Uterus (tissue), 2 donors: Measurements from ENCODE around the gene RNF151.

Experiments used
- POLR2A ChIP-seq, 2 donors: fragments of 450-650 bp; IDR thresholded peaks; one replicate each; pipeline ENCODE4 v1.6.1; 2016; ENCODE audit warnings: antibody characterized with exemption in 2 of 2, mild to moderate bottlenecking in 1 of 2, moderate library complexity in 1 of 2
- TF ChIP-seq, protein P1 (sequence below), 4 experiments: fragments of 200-600 bp in 2 of 4; fragments of 450-650 bp in 2 of 4; sonication (generic) in 2 of 4; IDR thresholded peaks; one replicate each; pipeline ENCODE4 v1.5.1; 2016 to 2019; ENCODE audit warnings: antibody characterized with exemption in 4 of 4, mild to moderate bottlenecking in 2 of 4, moderate library complexity in 1 of 4

DNA sequence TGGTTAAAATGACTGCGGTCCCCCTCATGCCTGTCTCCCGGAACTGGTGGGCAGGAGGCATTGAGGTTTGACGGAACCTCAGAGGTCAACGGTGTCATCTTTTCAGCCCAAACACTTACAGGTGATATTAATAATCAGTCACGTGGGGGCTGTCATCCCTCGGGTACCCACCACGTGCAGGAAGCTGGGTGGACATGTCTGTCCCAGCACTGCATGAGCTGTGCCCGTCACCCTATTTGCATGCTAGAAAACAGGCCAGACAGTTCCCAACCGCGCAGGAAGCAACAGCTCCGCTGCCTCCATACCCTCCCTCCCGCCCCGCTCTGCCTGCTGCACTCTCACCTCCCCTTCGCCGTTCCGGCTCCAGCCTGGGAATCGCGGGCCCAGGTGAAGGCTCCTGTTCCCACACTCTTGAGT lies 24.5 kb downstream of the RNF151 start:
- TF ChIP-seq, protein P1, sequence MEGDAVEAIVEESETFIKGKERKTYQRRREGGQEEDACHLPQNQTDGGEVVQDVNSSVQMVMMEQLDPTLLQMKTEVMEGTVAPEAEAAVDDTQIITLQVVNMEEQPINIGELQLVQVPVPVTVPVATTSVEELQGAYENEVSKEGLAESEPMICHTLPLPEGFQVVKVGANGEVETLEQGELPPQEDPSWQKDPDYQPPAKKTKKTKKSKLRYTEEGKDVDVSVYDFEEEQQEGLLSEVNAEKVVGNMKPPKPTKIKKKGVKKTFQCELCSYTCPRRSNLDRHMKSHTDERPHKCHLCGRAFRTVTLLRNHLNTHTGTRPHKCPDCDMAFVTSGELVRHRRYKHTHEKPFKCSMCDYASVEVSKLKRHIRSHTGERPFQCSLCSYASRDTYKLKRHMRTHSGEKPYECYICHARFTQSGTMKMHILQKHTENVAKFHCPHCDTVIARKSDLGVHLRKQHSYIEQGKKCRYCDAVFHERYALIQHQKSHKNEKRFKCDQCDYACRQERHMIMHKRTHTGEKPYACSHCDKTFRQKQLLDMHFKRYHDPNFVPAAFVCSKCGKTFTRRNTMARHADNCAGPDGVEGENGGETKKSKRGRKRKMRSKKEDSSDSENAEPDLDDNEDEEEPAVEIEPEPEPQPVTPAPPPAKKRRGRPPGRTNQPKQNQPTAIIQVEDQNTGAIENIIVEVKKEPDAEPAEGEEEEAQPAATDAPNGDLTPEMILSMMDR (IDR thresholded peaks at IDR 0.05) = no peak
- no peak for TF ChIP-seq POLR2A (IDR thresholded peaks at IDR 0.05)
